K562 (cell line): Measurements from ENCODE around the gene PTK6. TPM values are rescaled to one million over a fixed set of nuclear protein-coding genes. Genes with fewer than 3 reads are reported as not detected.
A peak's percentile ranks its signal among the peaks of the same experiment; 100 is the strongest.

Experiments
- BDP1 ChIP-seq: IDR thresholded peaks from 3 replicates; pipeline ENCODE4 v1.6.1; 2011; ENCODE audit not compliant: insufficient read length, insufficient read depth
- BRCA1 ChIP-seq, 2 experiments: fragments of 450-650 bp in 1 of 2; sonication (generic) in 1 of 2; formaldehyde crosslinking in 1 of 2; IDR thresholded peaks; 2 replicates each; pipeline versions ENCODE4 v1.5.0 to v1.6.1; 2017 to 2020; ENCODE audit warnings: mild to moderate bottlenecking in 1 of 2, missing genetic modification reagents in 1 of 2
- DPF2 ChIP-seq: fragments of 450-650 bp; IDR thresholded peaks from 2 replicates; pipeline ENCODE4 v1.6.1; 2016
- ELF1 ChIP-seq: fragments of 200-800 bp; sonication (Bioruptor generic); IDR thresholded peaks from 2 replicates; pipeline ENCODE4 v1.6.1; 2016; ENCODE audit warnings: missing genetic modification characterization, missing compliant biosample characterization
- HSF4 ChIP-seq: fragments of 250-450 bp; sonication (Bioruptor Pico); IDR thresholded peaks from 2 replicates; pipeline ENCODE4 v2.1.2; 2022; ENCODE audit warnings: mild to moderate bottlenecking, moderate library complexity, borderline replicate concordance
- JUND ChIP-seq, 2 experiments: IDR thresholded peaks; 2 replicates in 1 of 2; 3 replicates in 1 of 2; pipeline ENCODE4 v1.6.1; 2011; ENCODE audit warnings: borderline replicate concordance in 2 of 2, low read depth in 2 of 2, low read length in 2 of 2, improper control_type of control experiment in 1 of 2, missing biosample characterization in 1 of 2, missing genetic modification characterization in 1 of 2, missing genetic modification reagents in 1 of 2
- KLF6 ChIP-seq: fragments of 250-450 bp; sonication (Bioruptor Pico); IDR thresholded peaks from 2 replicates; pipeline ENCODE4 v1.4.0; 2020; ENCODE audit warnings: mild to moderate bottlenecking, moderate library complexity, borderline replicate concordance
- MCM5 ChIP-seq: fragments of 450-650 bp; IDR thresholded peaks from 2 replicates; pipeline ENCODE4 v1.6.1; 2016; ENCODE audit warnings: low read depth
- PHB2 ChIP-seq: fragments of 450-650 bp; IDR thresholded peaks from 2 replicates; pipeline ENCODE4 v1.6.1; 2017; ENCODE audit warnings: low read depth
- PTBP1 ChIP-seq: fragments of 200-400 bp; formaldehyde crosslinking; IDR thresholded peaks from 2 replicates; pipeline ENCODE4 v1.6.1; 2017; ENCODE audit warnings: low read depth, low read length
- SMARCA5 ChIP-seq: fragments of 450-650 bp; IDR thresholded peaks from 2 replicates; pipeline ENCODE4 v1.6.1; 2016
- STAG1 ChIP-seq: sonication (generic); formaldehyde crosslinking; IDR thresholded peaks from 2 replicates; pipeline ENCODE4 v1.5.0; 2020; ENCODE audit warnings: missing genetic modification reagents, borderline replicate concordance
- TSHZ1 ChIP-seq: fragments of 250-450 bp; sonication (Bioruptor Pico); IDR thresholded peaks from 2 replicates; pipeline ENCODE4 v1.4.0; 2020; ENCODE audit warnings: mild to moderate bottlenecking, moderate library complexity
- ZFP36 ChIP-seq: fragments of 150-350 bp; IDR thresholded peaks from 2 replicates; pipeline ENCODE4 v1.6.1; 2018; ENCODE audit warnings: low read length, low read depth; ENCODE audit not compliant: partially characterized antibody
- polyA plus RNA-seq, 8 experiments: library from polyadenylated mRNA; depleted of rRNA in 4 of 8; stranded (reverse) in 5 of 8; unstranded in 3 of 8; fragments of >200 nt; fragmentation: Nextera tagmentation in 2 of 8; fragmentation: Illumina TruSeq in 1 of 8; extraction: Ambion mirVana in 2 of 8; extraction: Trizol in 1 of 8; gene quantifications; 2 replicates each; pipeline versions ENCODE4 v1.2.1 to v1.2.3, GENCODE V29; 2011 to 2014; ENCODE audit warnings: inconsistent platforms in 1 of 8, missing spikeins in 1 of 8
- total RNA-seq, 7 experiments: library from RNA; depleted of rRNA in 6 of 7; stranded (reverse); fragments of >200 nt in 6 of 7; fragmentation: Illumina TruSeq in 2 of 7; extraction: Trizol in 2 of 7; gene quantifications; 2 replicates each; pipeline versions ENCODE4 v1.2.1 to v1.2.3, GENCODE V29; 2011 to 2021; ENCODE audit warnings: low replicate concordance in 1 of 7
- TF ChIP-seq, protein P1 (sequence below), 2 experiments: fragments of 450-650 bp; IDR thresholded peaks; 2 replicates each; pipeline ENCODE4 v1.6.1; 2016; ENCODE audit warnings: mild to moderate bottlenecking in 2 of 2, borderline replicate concordance in 1 of 2, low read depth in 1 of 2, moderate library complexity in 1 of 2

The PTK6 gene
- total and polyA plus RNA-seq, 9 of the 15 experiments (the other 6 are each of a cell fraction or from before 2014, with no cell fraction given) = 0.07 TPM; not detected in 8

DNA sequence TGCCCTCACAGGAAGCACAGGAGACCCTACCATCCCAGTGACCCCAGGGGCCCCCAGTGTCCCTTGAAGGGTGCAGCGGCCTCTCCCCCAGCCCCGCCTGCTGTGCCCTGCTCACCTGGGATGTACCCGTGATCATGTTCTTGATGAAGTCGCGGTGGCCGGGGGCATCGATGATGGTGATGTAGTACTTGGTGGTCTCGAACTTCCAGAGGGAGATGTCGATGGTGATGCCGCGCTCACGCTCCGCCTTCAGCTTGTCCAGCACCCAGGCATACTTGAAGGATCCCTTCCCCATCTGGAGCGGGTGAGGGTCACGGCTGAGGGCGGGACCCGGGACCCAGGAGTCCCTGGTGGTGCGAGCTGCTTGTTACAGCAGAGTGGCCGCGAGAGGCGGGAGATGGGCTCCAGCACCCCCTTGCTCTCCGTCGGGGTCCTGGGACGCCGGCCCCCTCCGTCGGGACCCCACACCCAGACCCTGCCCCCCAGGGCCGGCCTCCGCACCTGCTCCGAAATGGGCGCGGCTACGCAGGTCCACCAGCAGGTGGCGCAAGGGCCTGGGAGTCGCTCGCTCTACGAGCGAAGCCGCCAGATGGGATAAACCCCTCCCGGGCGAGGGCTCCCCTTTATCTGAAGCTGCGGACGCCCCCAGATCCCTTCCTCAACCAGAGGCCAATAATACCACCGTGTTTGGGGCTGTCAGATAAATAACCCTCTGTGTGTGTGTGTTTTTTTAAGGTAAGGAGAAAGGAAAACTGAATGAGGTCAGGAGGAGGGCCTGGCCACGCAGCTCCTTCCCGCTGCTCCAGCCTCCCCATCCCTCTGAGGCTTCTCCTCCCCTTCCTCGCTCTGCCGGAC lies 41.2 kb downstream of the PTK6 start (continued):
- TF ChIP-seq TSHZ1 (CRISPR knock-in tag) (no peak), BRCA1 (IDR thresholded peaks at IDR 0.05) (no peak), BRCA1 (CRISPR knock-in tag; IDR thresholded peaks at IDR 0.05) (no peak), DPF2 (no peak), ELF1 (no peak), JUND (IDR thresholded peaks at IDR 0.05; ENCODE audit: borderline replicate concordance, low read depth, low read length) (peak; percentile 29; the same call in 1 of the 2 replicates), JUND (tag; IDR thresholded peaks at IDR 0.05; ENCODE audit: borderline replicate concordance, low read depth, low read length) (no peak), SMARCA5 (no peak), PHB2 (no peak), HSF4 (CRISPR knock-in tag) (no peak), ZFP36 (no peak), PTBP1 (no peak), MCM5 (no peak), BDP1 (no peak), STAG1 (CRISPR knock-in tag) (peak; percentile 25; the same call in 1 of the 2 replicates), KLF6 (CRISPR knock-in tag) (no peak)
- TF ChIP-seq, protein P1, sequence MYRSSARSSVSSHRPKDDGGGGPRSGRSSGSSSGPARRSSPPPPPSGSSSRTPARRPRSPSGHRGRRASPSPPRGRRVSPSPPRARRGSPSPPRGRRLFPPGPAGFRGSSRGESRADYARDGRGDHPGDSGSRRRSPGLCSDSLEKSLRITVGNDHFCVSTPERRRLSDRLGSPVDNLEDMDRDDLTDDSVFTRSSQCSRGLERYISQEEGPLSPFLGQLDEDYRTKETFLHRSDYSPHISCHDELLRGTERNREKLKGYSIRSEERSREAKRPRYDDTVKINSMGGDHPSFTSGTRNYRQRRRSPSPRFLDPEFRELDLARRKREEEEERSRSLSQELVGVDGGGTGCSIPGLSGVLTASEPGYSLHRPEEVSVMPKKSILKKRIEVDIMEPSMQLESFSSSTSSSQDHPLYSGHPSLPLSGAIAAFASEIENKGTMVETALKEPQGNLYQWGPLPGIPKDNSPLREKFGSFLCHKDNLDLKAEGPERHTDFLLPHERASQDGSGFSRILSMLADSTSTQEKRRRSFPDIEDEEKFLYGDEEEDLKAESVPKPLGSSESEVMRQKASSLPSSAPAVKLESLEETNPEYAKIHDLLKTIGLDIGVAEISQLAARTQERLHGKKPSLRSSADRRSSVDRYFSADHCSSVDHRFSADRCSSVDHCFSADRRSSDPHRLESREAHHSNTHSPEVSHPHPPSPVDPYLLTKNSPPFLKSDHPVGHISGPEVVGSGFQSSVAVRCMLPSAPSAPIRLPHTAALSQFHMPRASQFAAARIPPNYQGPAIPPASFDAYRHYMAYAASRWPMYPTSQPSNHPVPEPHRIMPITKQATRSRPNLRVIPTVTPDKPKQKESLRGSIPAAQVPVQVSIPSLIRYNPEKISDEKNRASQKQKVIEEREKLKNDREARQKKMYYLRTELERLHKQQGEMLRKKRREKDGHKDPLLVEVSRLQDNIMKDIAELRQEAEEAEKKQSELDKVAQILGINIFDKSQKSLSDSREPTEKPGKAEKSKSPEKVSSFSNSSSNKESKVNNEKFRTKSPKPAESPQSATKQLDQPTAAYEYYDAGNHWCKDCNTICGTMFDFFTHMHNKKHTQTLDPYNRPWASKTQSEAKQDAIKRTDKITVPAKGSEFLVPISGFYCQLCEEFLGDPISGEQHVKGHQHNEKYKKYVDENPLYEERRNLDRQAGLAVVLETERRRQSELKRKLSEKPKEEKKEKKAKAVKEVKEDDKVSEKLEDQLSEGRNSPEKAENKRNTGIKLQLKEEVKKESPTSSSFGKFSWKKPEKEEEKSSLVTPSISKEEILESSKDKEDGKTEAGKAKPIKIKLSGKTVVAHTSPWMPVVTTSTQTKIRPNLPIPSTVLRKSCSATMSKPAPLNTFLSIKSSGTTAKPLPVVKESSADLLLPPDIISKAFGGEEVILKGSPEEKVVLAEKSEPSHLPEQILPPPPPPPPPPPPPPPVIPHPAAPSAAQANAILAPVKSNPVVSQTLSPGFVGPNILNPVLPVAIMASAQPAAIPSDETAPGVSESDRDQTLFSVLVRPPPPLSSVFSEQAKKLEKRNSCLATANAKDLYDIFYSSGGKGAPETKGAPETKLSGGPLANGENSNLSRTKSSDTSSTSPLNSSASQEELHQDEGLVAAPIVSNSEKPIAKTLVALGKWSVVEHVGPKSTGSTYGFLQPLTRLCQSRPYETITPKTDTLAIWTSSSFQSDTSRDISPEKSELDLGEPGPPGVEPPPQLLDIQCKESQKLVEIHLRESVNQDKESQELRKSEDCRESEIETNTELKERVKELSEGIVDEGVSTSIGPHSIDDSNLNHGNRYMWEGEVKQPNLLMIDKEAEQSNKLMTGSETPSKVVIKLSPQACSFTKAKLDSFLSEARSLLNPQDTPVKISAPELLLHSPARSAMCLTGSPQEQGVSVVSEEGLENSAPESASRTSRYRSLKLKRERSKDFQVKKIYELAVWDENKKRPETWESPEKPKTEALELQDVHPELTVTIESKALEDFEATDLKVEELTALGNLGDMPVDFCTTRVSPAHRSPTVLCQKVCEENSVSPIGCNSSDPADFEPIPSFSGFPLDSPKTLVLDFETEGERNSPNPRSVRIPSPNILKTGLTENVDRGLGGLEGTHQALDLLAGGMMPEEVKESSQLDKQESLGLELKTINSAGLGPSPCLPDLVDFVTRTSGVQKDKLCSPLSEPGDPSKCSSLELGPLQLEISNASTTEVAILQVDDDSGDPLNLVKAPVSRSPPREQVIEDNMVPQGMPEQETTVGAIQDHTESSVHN (IDR thresholded peaks at IDR 0.05; ENCODE audit: borderline replicate concordance in 1 of 2, low read depth in 1 of 2) = no peak
